PC-9 (cell line): Measurements from ENCODE around the gene MOV10L1. TPM values are rescaled to one million over a fixed set of nuclear protein-coding genes. Genes with fewer than 3 reads are reported as not detected.

Experiments
- Bru-seq: library from RNA; stranded (reverse); fragments of 400-500 nt; gene quantifications from one replicate; lab custom pipeline; 2021; lab: Mats Ljungman, UMichigan
- BruChase-seq, 2 experiments: library from RNA; stranded (reverse); fragments of 400-500 nt; gene quantifications; one replicate each; lab custom pipeline; 2021; lab: Mats Ljungman, UMichigan
- BruUV-seq: library from RNA; stranded (reverse); fragments of 400-500 nt; replicated peaks from 2 replicates; lab custom pipeline; 2021; lab: Mats Ljungman, UMichigan
- CTCF ChIA-PET: fragments of 300-600 bp; sonication (Branson Sonifier 250); formaldehyde crosslinking; loops from one replicate; lab custom pipeline; 2022; ENCODE audit warnings: antibody characterized with exemption; lab: Charles Lee
- POLR2A ChIA-PET: fragments of 300-600 bp; sonication (Branson Sonifier 250); formaldehyde crosslinking; loops from one replicate; lab custom pipeline; 2022; ENCODE audit warnings: antibody characterized with exemption; ENCODE audit not compliant: unreplicated experiment; lab: Charles Lee
- DNase-seq, 2 experiments: peaks; one replicate each; pipeline versions ENCODE4 v3.0.0 to v3.0.0-alpha.2; 2015 to 2022; ENCODE audit warnings: mixed read lengths in 1 of 2
- H2AFZ ChIP-seq: fragments of 200-600 bp; sonication (generic); 2 replicates; pipeline ENCODE4 v1.8.1; 2017; ENCODE audit warnings: antibody characterized with exemption
- H3F3A ChIP-seq: fragments of 200-600 bp; sonication (generic); 2 replicates; pipeline ENCODE4 v1.8.1; 2017; ENCODE audit warnings: antibody characterized with exemption, mild to moderate bottlenecking, low read depth; ENCODE audit not compliant: insufficient read depth
- H3K27ac ChIP-seq: fragments of 200-600 bp; sonication (generic); 2 replicates; pipeline ENCODE4 v1.6.1; 2016; ENCODE audit warnings: mixed run types
- H3K27me3 ChIP-seq: fragments of 200-600 bp; sonication (generic); 2 replicates; pipeline ENCODE4 v1.6.1; 2016; ENCODE audit warnings: low read depth, mixed run types; ENCODE audit not compliant: insufficient read depth
- H3K36me3 ChIP-seq: fragments of 200-600 bp; sonication (generic); 2 replicates; pipeline ENCODE4 v1.6.1; 2016; ENCODE audit warnings: low read depth, mixed run types
- H3K4me1 ChIP-seq: fragments of 200-600 bp; sonication (generic); replicated peaks from 2 replicates; pipeline ENCODE4 v1.6.1; 2016; ENCODE audit warnings: mixed run types; ENCODE audit not compliant: insufficient read depth
- H3K4me2 ChIP-seq: fragments of 200-600 bp; sonication (generic); 2 replicates; pipeline ENCODE4 v1.6.1; 2017; ENCODE audit warnings: mixed run types
- H3K4me3 ChIP-seq: fragments of 200-600 bp; sonication (generic); 2 replicates; pipeline ENCODE4 v1.6.1; 2016; ENCODE audit warnings: mixed run types
- H3K79me2 ChIP-seq: fragments of 200-600 bp; sonication (generic); 2 replicates; pipeline ENCODE4 v1.6.1; 2017; ENCODE audit warnings: low read depth, mixed run types
- H3K9me2 ChIP-seq: fragments of 200-600 bp; sonication (generic); 2 replicates; pipeline ENCODE4 v1.8.1; 2017; ENCODE audit warnings: mild to moderate bottlenecking; ENCODE audit not compliant: insufficient read depth
- H3K9me3 ChIP-seq: fragments of 200-600 bp; sonication (generic); 2 replicates; pipeline ENCODE4 v1.8.1; 2016; ENCODE audit warnings: low read depth; ENCODE audit not compliant: insufficient read depth
- H4K20me1 ChIP-seq: fragments of 200-600 bp; sonication (generic); 2 replicates; pipeline ENCODE4 v1.8.1; 2017; ENCODE audit not compliant: insufficient read depth
- EZH2 ChIP-seq: fragments of 200-600 bp; sonication (generic); IDR thresholded peaks from 2 replicates; pipeline ENCODE4 v1.8.0; 2017; ENCODE audit warnings: antibody characterized with exemption, low read depth
- intact Hi-C: fragments of 100-400 bp; cut with micrococcal nuclease; formaldehyde crosslinking; loops from one replicate; pipeline ENCODE4 v1.10.0; 2022; ENCODE audit not compliant: unreplicated experiment
- long read RNA-seq: library from polyadenylated mRNA; stranded (forward); transcript quantifications from one replicate; pipeline ENCODE4 v2.0.0, GENCODE V29; 2022
- total RNA-seq: library from RNA; stranded (reverse); gene quantifications from 2 replicates; pipeline ENCODE4 v1.2.3, GENCODE V29; 2021
- TF ChIP-seq, protein P1 (sequence below): fragments of 200-600 bp; sonication (generic); conservative IDR thresholded peaks from 2 replicates; pipeline ENCODE4 v1.6.1; 2017; ENCODE audit warnings: mixed run types, antibody characterized with exemption, mild to moderate bottlenecking, moderate library complexity

MOV10L1 gene
- total RNA-seq (not detected in 2 replicates), Bru-seq, nascent RNA (percentile 3 among the genes with signal in this experiment), BruChase-seq, experiment 1, labeled RNA remaining after a 2-hour chase (percentile 9 among the genes with signal in this experiment), BruChase-seq, experiment 2, labeled RNA remaining after a 6-hour chase (percentile 1 among the genes with signal in this experiment)
- long read RNA-seq = 0 reads

- CTCF ChIA-PET = no interaction called here
- Histone ChIP-seq H2AFZ (no peak within 1 kb of the TSS), H3K4me1 (no peaks in the 10 kb centered on the region), H4K20me1 (no peaks in the 10 kb centered on the region), H3K4me3 (no peak within 1 kb of the TSS), H3F3A (no peaks in the 10 kb centered on the region), H3K36me3 (no peaks in the 10 kb centered on the region), H3K27ac (no peak within 1 kb of the TSS), H3K27me3 (peaks cover 54% of the 10 kb centered on the region), H3K4me2 (no peak within 1 kb of the TSS), H3K9me2 (no peaks in the 10 kb centered on the region), H3K9me3 (no peaks in the 10 kb centered on the region), H3K79me2 (no peaks in the 10 kb centered on the region)
- no peak for TF ChIP-seq EZH2
- TF ChIP-seq, protein P1, sequence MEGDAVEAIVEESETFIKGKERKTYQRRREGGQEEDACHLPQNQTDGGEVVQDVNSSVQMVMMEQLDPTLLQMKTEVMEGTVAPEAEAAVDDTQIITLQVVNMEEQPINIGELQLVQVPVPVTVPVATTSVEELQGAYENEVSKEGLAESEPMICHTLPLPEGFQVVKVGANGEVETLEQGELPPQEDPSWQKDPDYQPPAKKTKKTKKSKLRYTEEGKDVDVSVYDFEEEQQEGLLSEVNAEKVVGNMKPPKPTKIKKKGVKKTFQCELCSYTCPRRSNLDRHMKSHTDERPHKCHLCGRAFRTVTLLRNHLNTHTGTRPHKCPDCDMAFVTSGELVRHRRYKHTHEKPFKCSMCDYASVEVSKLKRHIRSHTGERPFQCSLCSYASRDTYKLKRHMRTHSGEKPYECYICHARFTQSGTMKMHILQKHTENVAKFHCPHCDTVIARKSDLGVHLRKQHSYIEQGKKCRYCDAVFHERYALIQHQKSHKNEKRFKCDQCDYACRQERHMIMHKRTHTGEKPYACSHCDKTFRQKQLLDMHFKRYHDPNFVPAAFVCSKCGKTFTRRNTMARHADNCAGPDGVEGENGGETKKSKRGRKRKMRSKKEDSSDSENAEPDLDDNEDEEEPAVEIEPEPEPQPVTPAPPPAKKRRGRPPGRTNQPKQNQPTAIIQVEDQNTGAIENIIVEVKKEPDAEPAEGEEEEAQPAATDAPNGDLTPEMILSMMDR = no peak
- no peak for DNase-seq
- POLR2A ChIA-PET = no interaction called here
- intact Hi-C loops = no loop called here
- no TSS peak for BruUV-seq
Observed at GRCh38 chr22:50089682-50090411, at the start of gene MOV10L1. MOV10L1 (plus strand) TSS chr22:50090006; CDS start chr22:50090089, 83 bp downstream.

DNA sequence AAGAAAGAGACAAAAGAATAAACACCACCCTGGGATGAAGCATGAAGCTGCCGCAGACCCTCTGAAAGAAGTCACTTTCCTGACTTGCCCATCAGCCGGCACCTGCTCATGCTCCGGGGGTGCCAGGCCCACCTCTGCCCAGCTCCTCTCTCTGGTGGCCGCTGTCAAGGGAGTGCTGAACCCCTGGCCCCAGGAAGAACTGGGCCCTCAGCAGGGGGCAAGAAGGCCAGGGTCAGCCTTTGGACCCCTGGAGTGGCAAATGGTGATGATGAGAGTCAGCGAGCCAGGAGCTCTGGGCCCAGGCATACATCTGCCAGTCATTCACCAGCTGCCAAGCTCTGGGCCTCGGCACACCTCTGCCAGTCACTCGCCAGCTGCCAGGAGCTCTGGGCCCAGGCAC is 49.1 kb upstream of the MOV10L1 start:
- ChIA-PET POLR2A (no interaction called here), CTCF (no interaction called here)
- H3K79me2 ChIP-seq = no peaks in the 10 kb centered on the region
- DNase-seq = no peak
- no peak overlapping the region for H3K4me3 ChIP-seq
- intact Hi-C loops = no loop called here
- TF ChIP-seq, protein P1 = no peak
- no peak for TF ChIP-seq EZH2
- H3K27ac ChIP-seq = no peak overlapping the region
- no peaks in the 10 kb centered on the region for H3K4me1 ChIP-seq
- H3F3A ChIP-seq = no peaks in the 10 kb centered on the region; the same call in 1 of the 2 replicates
- H3K36me3 ChIP-seq = no peaks in the 10 kb centered on the region
- H4K20me1 ChIP-seq = no peaks in the 10 kb centered on the region
- peaks cover 89% of the 10 kb centered on the region for H3K27me3 ChIP-seq
- no TSS peak for BruUV-seq
- H3K9me3 ChIP-seq = no peaks in the 10 kb centered on the region
- no peaks in the 10 kb centered on the region for H3K9me2 ChIP-seq
- no peak overlapping the region for H3K4me2 ChIP-seq
- no peak overlapping the region for H2AFZ ChIP-seq

DNA sequence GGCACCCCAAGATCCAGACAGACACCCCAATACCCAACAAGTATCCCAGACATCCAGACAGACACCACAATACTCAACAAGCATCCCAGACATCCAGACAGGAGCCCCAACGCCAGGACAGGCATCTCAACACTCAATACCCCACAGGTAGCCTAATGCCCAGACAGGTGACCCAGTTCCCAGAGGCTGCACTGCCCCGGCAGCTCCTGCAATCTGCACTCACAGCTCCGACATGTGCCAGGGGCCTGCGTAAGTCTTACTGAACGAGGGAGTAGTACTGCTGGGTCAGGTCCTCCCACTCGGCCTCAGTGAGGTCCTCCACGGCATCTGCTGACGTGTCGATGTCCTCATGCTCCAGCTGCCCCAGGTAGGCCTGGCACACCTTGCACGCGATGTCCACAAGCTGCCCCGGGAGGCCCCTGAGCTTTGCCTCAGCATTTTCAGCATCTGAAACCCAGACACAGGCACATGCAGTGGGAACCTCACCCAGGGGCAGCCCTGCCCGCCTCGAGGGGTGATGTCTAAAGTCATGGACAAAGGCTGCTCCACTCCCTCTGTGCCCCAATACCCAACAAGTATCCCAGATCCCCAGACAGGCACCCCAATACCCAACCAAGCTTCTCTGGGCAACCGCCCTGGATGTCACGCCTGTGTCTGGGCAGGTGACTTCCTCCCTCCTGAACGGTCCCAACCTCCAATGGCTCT is 48.3 kb upstream of the MOV10L1 start:
- CTCF ChIA-PET = no interaction called here
- DNase-seq = no peak
- H3K4me3 ChIP-seq = no peak overlapping the region
- no TSS peak for BruUV-seq
- intact Hi-C loops = no loop called here
- no peaks in the 10 kb centered on the region for H3K9me3 ChIP-seq
- peaks cover 89% of the 10 kb centered on the region for H3K27me3 ChIP-seq
- POLR2A ChIA-PET = interaction anchor here (0.7 kb wide), 1 partner anchor 25 kb away, joined by 3 read pairs; no protein-coding TSS in a partner anchor
- no peaks in the 10 kb centered on the region for H3K79me2 ChIP-seq
- H4K20me1 ChIP-seq = no peaks in the 10 kb centered on the region
- no peaks in the 10 kb centered on the region for H3K9me2 ChIP-seq
- H3K4me1 ChIP-seq = no peaks in the 10 kb centered on the region
- no peaks in the 10 kb centered on the region; the same call in 1 of the 2 replicates for H3F3A ChIP-seq
- H2AFZ ChIP-seq = no peak overlapping the region
- no peak overlapping the region for H3K4me2 ChIP-seq
- TF ChIP-seq, protein P1 = no peak
- TF ChIP-seq EZH2 = no peak
- no peaks in the 10 kb centered on the region for H3K36me3 ChIP-seq
- H3K27ac ChIP-seq = no peak overlapping the region
